T-cell (primary cell): ENCODE measurements around the gene CWC25. TPM values are rescaled to one million over a fixed set of nuclear protein-coding genes. Genes with fewer than 3 reads are reported as not detected.
A peak's percentile ranks its signal among the peaks of the same experiment; 100 is the strongest.

ENCODE experiments used
- ATAC-seq, 4 experiments: fragments of 200-7000 bp in 3 of 4; fragments of 150-1000 bp in 1 of 4; cut with Tn5 transposase; replicated peaks in 1 of 4; 1 replicate in 3 of 4; 2 replicates in 1 of 4; pipeline ENCODE4 v1.10.0; 2021; ENCODE audit warnings: moderate library complexity in 3 of 4, mild to moderate bottlenecking in 2 of 4, moderate number of reproducible peaks in 1 of 4
- CTCF ChIA-PET, 2 donors: fragments of 300-600 bp; sonication (Branson Sonifier 250); formaldehyde crosslinking; loops; one replicate each; lab custom pipeline; 2022; ENCODE audit warnings: antibody characterized with exemption in 2 of 2; lab: Charles Lee
- POLR2A ChIA-PET, 2 donors: fragments of 300-600 bp; sonication (Branson Sonifier 250); formaldehyde crosslinking; loops; one replicate each; lab custom pipeline; 2022; ENCODE audit warnings: antibody characterized with exemption in 2 of 2; lab: Charles Lee
- DNase-seq, 35 experiments: peaks; one replicate each; pipeline versions ENCODE4 v3.0.0 to v3.0.0-alpha.2; 2013 to 2023
- H3K27ac ChIP-seq: one replicate; pipeline ENCODE4 v1.5.1; 2013; ENCODE audit warnings: low read length
- H3K27me3 ChIP-seq, 2 experiments: replicated peaks in 1 of 2; 1 replicate in 1 of 2; 2 replicates in 1 of 2; pipeline versions ENCODE4 v1.6.1 to v1.7.0; 2013; ENCODE audit warnings: low read length in 1 of 2, mixed read lengths in 1 of 2; ENCODE audit not compliant: control insufficient read depth in 2 of 2, insufficient read depth in 2 of 2; ENCODE audit errors: extremely low read depth in 1 of 2
- H3K36me3 ChIP-seq, 2 donors: 1 replicate in 1 of 2; 2 replicates in 1 of 2; pipeline versions ENCODE4 v1.6.1 to v1.7.0; 2013; ENCODE audit warnings: low read length in 1 of 2; ENCODE audit not compliant: control insufficient read depth in 2 of 2, insufficient read depth in 1 of 2; ENCODE audit errors: extremely low read depth in 1 of 2
- H3K4me1 ChIP-seq, 2 experiments: 1 replicate in 1 of 2; 2 replicates in 1 of 2; pipeline versions ENCODE4 v1.6.1 to v1.7.0; 2013; ENCODE audit warnings: low read length in 2 of 2, mixed read lengths in 1 of 2; ENCODE audit not compliant: insufficient read depth in 2 of 2, control insufficient read depth in 1 of 2; ENCODE audit errors: extremely low read depth in 1 of 2
- H3K4me3 ChIP-seq, 2 donors: 1 replicate in 1 of 2; 2 replicates in 1 of 2; pipeline versions ENCODE4 v1.5.1 to v1.7.0; 2013; ENCODE audit warnings: mild to moderate bottlenecking in 2 of 2, low read length in 1 of 2, moderate library complexity in 1 of 2; ENCODE audit not compliant: control insufficient read depth in 1 of 2; ENCODE audit errors: extremely low read depth in 1 of 2
- H3K9me3 ChIP-seq: 2 replicates; pipeline ENCODE4 v1.7.0; 2013
- H3K27ac Mint-ChIP-seq, 2 donors: one replicate each; pipeline ENCODE4 v1.8.0; 2020 to 2021; ENCODE audit warnings: mild to moderate bottlenecking in 2 of 2, mixed read lengths in 2 of 2
- H3K27me3 Mint-ChIP-seq, 2 donors: one replicate each; pipeline ENCODE4 v1.8.0; 2021 to 2022; ENCODE audit warnings: mixed read lengths in 2 of 2
- H3K36me3 Mint-ChIP-seq: one replicate; pipeline ENCODE4 v1.8.0; 2021; ENCODE audit warnings: mixed read lengths
- H3K4me1 Mint-ChIP-seq, 3 donors: one replicate each; pipeline ENCODE4 v1.8.0; 2020 to 2022; ENCODE audit warnings: mixed read lengths in 3 of 3, mild to moderate bottlenecking in 1 of 3
- H3K4me3 Mint-ChIP-seq, 3 donors: one replicate each; pipeline ENCODE4 v1.8.0; 2020 to 2022; ENCODE audit warnings: mild to moderate bottlenecking in 3 of 3, mixed read lengths in 3 of 3, moderate library complexity in 3 of 3
- H3K9me3 Mint-ChIP-seq, 3 donors: one replicate each; pipeline ENCODE4 v1.8.0; 2020 to 2022; ENCODE audit warnings: mixed read lengths in 3 of 3
- WGBS: methylation state at CpG from one replicate; pipeline ENCODE4 v1.1.5; 2013; ENCODE audit warnings: missing lambda C conversion rate; ENCODE audit not compliant: insufficient coverage; 5-methylcytosine and 5-hydroxymethylcytosine counted together
- total RNA-seq, 35 experiments: library from RNA in 6 of 35; stranded (reverse) in 6 of 35; fragments of 120-200 nt in 1 of 35; gene quantifications; one replicate each; pipeline versions ENCODE4 v1.2.1 to v1.2.4 and lab custom pipeline; 2013 to 2026

CWC25 gene
- total RNA-seq, 5 donors from 2014 or later (not counting 1 experiment from before 2014, with no cell fraction given), result 31.5 to 45.8 (median 44.3) TPM

DNA sequence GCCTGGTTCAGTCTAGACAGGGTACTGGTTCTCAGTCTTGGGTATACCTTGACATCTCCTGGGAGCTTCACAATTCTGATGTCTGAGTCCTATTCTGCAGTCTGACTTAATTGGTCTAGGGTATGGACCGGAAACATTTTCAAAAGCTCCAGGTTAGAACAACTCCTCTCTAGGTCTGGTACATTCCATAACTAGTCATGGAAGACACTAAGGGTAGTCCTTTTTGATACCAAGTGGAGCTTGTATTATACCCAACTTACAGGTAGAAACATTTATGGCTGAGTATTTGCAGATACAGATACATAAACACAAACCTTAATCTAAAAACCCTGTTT lies 23.4 kb upstream of the CWC25 start:
- no CpG with 5 or more reads among the region's 1 CpG for WGBS
- Mint-ChIP-seq H3K27ac (no peak overlapping the region), H3K9me3 (no peaks in the 10 kb centered on the region), H3K4me3 (no peak overlapping the region), H3K4me1 (peaks cover 34 to 37% (median 36%) of the 10 kb centered on the region in 3 donors), H3K27me3 (no peaks in the 10 kb centered on the region), H3K36me3 (peaks cover 50% of the 10 kb centered on the region)
- no peak overlapping the region for H3K27ac ChIP-seq
- peaks cover 12 to 25% of the 10 kb centered on the region in 2 experiments for H3K4me1 ChIP-seq
- ChIA-PET CTCF (no interaction called here), POLR2A (interaction anchor here in 1 of 2 donors (0.6 kb wide), 1 partner anchor 290 kb away, joined by 3 read pairs; no protein-coding TSS in a partner anchor)
- no peak overlapping the region for H3K4me3 ChIP-seq
- DNase-seq (no peak), ATAC-seq (no peak)
- no peaks in the 10 kb centered on the region for H3K27me3 ChIP-seq
- no peaks in the 10 kb centered on the region for H3K9me3 ChIP-seq
- H3K36me3 ChIP-seq, result peaks cover 9 to 59% of the 10 kb centered on the region in 2 donors

DNA sequence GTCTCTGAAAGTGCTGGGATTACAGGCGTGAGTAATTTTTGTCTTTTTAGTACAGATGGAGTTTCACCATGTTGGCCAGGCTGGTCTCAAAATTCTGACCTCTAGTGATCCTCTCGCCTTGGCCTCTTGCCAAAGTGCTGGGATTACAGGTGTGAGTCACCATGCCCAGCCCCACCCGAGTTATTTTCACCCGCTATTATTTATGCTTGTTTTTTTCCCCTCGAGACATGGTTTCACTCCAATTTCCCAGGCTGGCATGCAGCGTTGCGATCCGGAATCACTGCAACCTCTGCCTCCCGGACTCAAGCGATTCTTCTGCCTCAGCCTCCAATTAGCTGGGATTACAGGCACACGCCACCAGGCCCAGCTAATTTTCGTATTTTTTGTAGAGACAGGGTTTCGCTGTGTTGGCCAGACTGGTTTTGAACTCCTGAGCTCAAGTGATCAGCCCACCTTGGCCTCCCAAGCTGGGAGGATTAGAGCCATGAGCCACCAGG lies 19.2 kb upstream of the CWC25 start:
- Mint-ChIP-seq H3K4me1 (peaks cover 0 to 11% (median 6%) of the 10 kb centered on the region in 3 donors), H3K27ac (no peak overlapping the region), H3K4me3 (no peak overlapping the region), H3K27me3 (no peaks in the 10 kb centered on the region), H3K9me3 (no peaks in the 10 kb centered on the region), H3K36me3 (peaks cover 14% of the 10 kb centered on the region)
- Histone ChIP-seq H3K27ac (no peak overlapping the region), H3K27me3 (no peaks in the 10 kb centered on the region), H3K4me1 (no peaks in the 10 kb centered on the region), H3K4me3 (no peak overlapping the region), H3K36me3 (peaks cover 2 to 23% of the 10 kb centered on the region in 2 donors), H3K9me3 (no peaks in the 10 kb centered on the region)
- no peak for DNase-seq
- ATAC-seq, result no peak
- CTCF ChIA-PET, result interaction anchor here in 1 of 2 donors (0.7 kb wide), 1 partner anchor 37 kb away, joined by 3 read pairs; no protein-coding TSS in a partner anchor
- WGBS, result 89% methylated on average over 10 of the region's 13 CpGs
- POLR2A ChIA-PET, result no interaction called here

GRCh38 chr17:38825762-38826247 lies 684 bp upstream of the CWC25 start:
- CTCF ChIA-PET, result interaction anchor here (0.5 to 1.7 kb wide), 3 partner anchors 28 to 640 kb away, joined by 5 to 6 read pairs (median 6); partner anchors contain the start of gene RPL23 (in 1 of the 2)
- Histone ChIP-seq H3K27me3 (no peaks in the 10 kb centered on the region), H3K9me3 (no peaks in the 10 kb centered on the region), H3K36me3 (peaks cover 1 to 8% of the 10 kb centered on the region in 2 donors), H3K4me1 (peaks cover 6 to 25% of the 10 kb centered on the region in 2 experiments), H3K4me3 (peak overlapping the region; percentile 67 to 78), H3K27ac (peak overlapping the region; percentile 96)
- no peak for ATAC-seq
- H3K27ac Mint-ChIP-seq, result peak overlapping the region; percentile 98 to 99
- DNase-seq, result no peak
- 94% methylated on average over 7 of the region's 17 CpGs for whole genome bisulfite sequencing
- peaks cover 10% of the 10 kb centered on the region for H3K36me3 Mint-ChIP-seq
- H3K27me3 Mint-ChIP-seq, result no peaks in the 10 kb centered on the region
- peaks cover 29% of the 10 kb centered on the region in 3 donors for H3K4me1 Mint-ChIP-seq
- no peaks in the 10 kb centered on the region for H3K9me3 Mint-ChIP-seq
- POLR2A ChIA-PET, result interaction anchor here (0.5 to 2.9 kb wide), 7 partner anchors 12 to 231 kb away, joined by 3 to 20 read pairs (median 3); partner anchors contain the start of gene RPL23 (in 1 of the 2)
- peak overlapping the region; percentile 92 to 97 (median 97) for H3K4me3 Mint-ChIP-seq

- ATAC-seq, result peak in 1 of 4 experiments; percentile 45
- peaks cover 3 to 65% of the 10 kb centered on the region in 2 donors for H3K36me3 ChIP-seq
- ChIA-PET CTCF (no interaction called here), POLR2A (no interaction called here)
- Mint-ChIP-seq H3K27ac (peak overlapping the region in 1 of 2 donors; percentile 1), H3K4me3 (no peak overlapping the region), H3K27me3 (no peaks in the 10 kb centered on the region), H3K9me3 (no peaks in the 10 kb centered on the region), H3K4me1 (peaks cover 0 to 13% (median 12%) of the 10 kb centered on the region in 3 donors), H3K36me3 (peaks cover 21% of the 10 kb centered on the region)
- no peaks in the 10 kb centered on the region for H3K27me3 ChIP-seq
- WGBS, result 83% methylated on average over 1 of the region's 8 CpGs
- H3K4me3 ChIP-seq, result no peak overlapping the region
- H3K27ac ChIP-seq, result no peak overlapping the region
- peak in 3 of 35 experiments; percentile 5 to 49 (median 7) for DNase-seq
- no peaks in the 10 kb centered on the region for H3K9me3 ChIP-seq
- H3K4me1 ChIP-seq, result peaks cover 0 to 6% of the 10 kb centered on the region in 2 experiments
Measured at GRCh38 chr17:38815576-38816193, 9.4 kb downstream of the CWC25 start.

- no peak for DNase-seq
- no peak overlapping the region for H3K4me3 ChIP-seq
- no peak overlapping the region for H3K27ac ChIP-seq
- ChIA-PET CTCF (no interaction called here), POLR2A (interaction anchor here in 1 of 2 donors (0.7 kb wide), 2 partner anchors 53 to 128 kb away, joined by 3 to 4 read pairs; no protein-coding TSS in a partner anchor)
- Mint-ChIP-seq H3K36me3 (peaks cover 37% of the 10 kb centered on the region), H3K4me3 (no peak overlapping the region), H3K4me1 (no peaks in the 10 kb centered on the region), H3K9me3 (no peaks in the 10 kb centered on the region), H3K27ac (no peak overlapping the region), H3K27me3 (no peaks in the 10 kb centered on the region)
- no peaks in the 10 kb centered on the region for H3K4me1 ChIP-seq
- H3K27me3 ChIP-seq, result peaks cover 0 to 4% of the 10 kb centered on the region in 2 experiments
- H3K36me3 ChIP-seq, result peaks cover 9 to 75% of the 10 kb centered on the region in 2 donors
- 94% methylated on average over 7 of the region's 7 CpGs for WGBS
- no peaks in the 10 kb centered on the region for H3K9me3 ChIP-seq
- ATAC-seq, result no peak
Measured at GRCh38 chr17:38809828-38810227, 15.3 kb downstream of the CWC25 start.

- DNase-seq, result no peak
- H3K4me3 ChIP-seq, result peak overlapping the region; percentile 92 to 96
- H3K27ac ChIP-seq, result peak overlapping the region; percentile 78
- ChIA-PET POLR2A (interaction anchor here in 1 of 2 donors (0.5 kb wide), 1 partner anchor 45 kb away, joined by 7 read pairs; no protein-coding TSS in a partner anchor), CTCF (no interaction called here)
- no peaks in the 10 kb centered on the region for H3K9me3 Mint-ChIP-seq
- peaks cover 40 to 43% (median 43%) of the 10 kb centered on the region in 3 donors for H3K4me1 Mint-ChIP-seq
- 25% methylated on average over 4 of the region's 14 CpGs for WGBS
- no peak for ATAC-seq
- no peaks in the 10 kb centered on the region for H3K27me3 Mint-ChIP-seq
- H3K4me1 ChIP-seq, result peaks cover 17 to 20% of the 10 kb centered on the region in 2 experiments
- H3K27me3 ChIP-seq, result no peaks in the 10 kb centered on the region
- peak overlapping the region; percentile 86 to 88 for H3K27ac Mint-ChIP-seq
- H3K9me3 ChIP-seq, result no peaks in the 10 kb centered on the region
- peaks cover 3 to 39% of the 10 kb centered on the region in 2 donors for H3K36me3 ChIP-seq
- peak overlapping the region; percentile 80 to 95 (median 83) for H3K4me3 Mint-ChIP-seq
- H3K36me3 Mint-ChIP-seq, result peaks cover 26% of the 10 kb centered on the region
Measured at GRCh38 chr17:38800237-38800760, 24.8 kb downstream of the CWC25 start.
